Activated naive CD4-positive, alpha-beta T cell (primary cell): ENCODE measurements around the gene PROKR1.
"Not testable (repeated sequence)": the region's sequence is repeated elsewhere in the genome, so short reads cannot be mapped to it uniquely, and the experiment has no call there.

Experiments used
- DNase-seq, 4 experiments: peaks; one replicate each; lab custom pipeline; 2025; lab: John Stamatoyannopoulos, UW

PROKR1 gene

DNA sequence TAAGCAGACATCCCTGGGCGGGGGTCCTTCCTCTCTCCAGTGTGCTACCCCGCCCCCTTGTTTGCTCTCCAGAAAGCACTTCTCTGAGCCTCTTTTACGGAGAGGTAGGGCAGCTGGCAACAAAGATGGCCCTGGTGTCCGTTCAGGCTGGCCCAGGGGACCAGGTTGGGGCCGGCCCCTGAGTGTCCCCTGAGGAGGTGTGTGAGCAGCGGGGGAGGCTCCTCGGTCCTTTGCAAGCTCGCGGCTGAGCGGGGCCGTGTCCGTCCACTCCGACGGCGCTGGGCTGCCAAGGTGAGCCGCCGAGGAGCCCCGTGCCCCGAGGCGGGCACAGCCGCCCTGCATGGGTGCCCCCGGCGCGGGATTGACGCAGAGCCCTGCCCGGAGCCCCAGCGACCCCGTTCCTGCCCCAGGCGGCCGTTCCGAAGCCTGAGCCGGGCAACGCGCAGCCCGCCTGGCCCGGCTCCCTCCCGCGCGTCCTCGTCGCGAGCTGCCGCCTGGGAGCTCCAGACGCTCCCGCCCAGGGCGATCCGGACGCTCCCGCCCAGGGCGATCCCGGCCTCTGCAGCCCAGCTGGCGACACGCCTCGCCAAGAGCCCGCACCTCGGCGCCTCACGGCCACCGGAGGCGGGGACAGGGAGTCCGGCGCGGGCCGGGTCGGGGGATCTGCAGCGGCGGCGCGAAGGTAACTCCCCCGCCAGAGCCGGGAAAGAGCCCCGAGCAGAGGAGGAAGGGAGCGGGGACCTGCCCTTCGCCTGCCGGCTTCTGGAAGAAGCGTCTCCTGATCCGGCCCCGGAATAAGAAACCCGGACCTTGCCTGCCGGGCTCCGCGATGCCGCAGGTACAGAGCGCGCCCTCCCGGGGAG, at the start of gene PROKR1:
Gene PROKR1 (plus strand): TSS at position 569 of the 863 bp plus-strand sequence. CDS start 2,243 bp downstream, outside the sequence.
- DNase-seq: no peak

DNA sequence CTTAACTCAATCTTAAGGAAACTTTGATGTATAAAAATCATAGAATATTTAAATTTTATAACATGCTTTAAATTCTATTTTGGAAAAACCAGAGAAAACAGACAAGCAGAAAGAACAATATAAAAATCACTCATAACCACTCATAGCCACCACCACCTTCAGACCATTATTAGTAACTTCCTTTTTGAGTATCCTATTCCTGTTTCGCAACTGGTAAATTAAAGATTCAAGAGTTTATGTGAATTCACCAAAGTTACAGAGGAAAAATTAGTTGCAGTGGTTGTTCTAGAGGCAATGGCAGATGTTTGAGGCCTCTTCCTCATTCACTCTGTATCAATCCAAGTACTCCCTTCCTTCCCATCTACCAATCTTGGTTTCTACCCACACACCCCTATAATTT, 49.3 kb upstream of the PROKR1 start:
- DNase-seq: no peak

DNA sequence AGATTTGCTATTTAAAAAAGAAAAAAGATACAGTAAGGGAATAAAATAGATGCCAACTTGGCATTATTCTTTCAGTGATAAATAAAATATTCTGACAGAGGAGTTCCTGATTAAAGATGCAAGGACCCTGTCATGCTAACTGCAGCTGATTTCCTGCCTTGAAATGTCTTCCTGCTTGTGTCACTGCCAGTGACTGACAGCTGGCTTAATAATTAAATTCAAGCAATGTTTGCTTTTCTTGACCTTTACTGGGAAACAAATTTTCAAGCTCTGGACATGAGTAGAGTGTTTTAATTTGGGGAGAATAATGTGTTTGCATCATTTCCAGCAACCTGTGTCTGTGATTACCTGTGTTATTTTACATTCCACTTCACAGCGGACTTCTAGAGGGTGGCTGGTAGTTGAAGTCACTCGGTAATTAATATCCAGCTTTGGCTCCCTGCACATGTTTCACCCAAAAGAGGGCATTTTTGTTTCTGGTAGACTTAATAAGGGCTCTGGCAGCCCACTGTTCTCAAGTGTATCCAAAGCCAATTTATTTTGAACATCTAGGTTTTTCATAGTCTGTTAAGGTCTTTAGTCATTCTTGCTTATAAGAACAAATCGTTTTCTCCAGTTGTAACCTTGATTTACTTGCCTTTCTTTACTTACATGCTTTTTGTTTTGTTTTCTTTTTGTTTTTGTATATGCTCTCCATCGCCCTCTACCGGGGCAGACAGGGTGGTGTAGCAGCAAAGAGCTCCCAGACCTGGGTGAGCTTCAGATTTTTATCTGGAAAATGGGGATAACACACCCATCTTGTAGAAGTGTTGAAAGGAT, 48.5 kb upstream of the PROKR1 start:
- peak in 2 of 4 experiments; percentile 12 to 13 for DNase-seq

DNA sequence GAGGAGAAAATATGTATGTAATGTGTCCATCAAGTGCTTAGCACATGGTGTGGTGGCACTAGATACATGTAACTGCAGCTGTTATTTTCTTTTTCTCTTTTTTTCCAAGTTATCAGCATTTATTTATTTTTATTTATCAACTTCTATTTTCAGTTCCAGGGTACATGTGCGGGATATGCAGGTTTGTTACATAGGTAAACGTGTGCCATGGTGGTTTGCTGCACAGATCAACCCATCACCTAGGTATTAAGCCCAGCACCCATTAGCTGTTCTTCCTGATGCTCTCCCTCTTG, 47.9 kb upstream of the PROKR1 start:
- DNase-seq: not testable (repeated sequence)

DNA sequence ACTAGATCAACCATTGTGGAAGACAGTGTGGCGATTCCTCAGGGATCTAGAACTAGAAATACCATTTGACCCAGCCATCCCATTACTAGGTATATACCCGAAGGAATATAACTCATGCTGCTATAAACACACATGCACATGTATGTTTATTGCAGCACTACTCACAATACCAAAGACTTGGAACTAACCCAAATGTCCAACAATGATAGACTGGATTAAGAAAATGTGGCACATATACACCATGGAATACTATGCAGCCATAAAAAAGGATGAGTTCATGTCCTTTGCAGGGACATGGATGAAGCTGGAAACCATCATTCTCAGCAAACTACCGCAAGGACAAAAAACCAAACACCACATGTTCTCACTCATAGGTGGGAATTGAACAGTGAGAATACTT, 42.9 kb upstream of the PROKR1 start:
- not testable (repeated sequence) for DNase-seq

DNA sequence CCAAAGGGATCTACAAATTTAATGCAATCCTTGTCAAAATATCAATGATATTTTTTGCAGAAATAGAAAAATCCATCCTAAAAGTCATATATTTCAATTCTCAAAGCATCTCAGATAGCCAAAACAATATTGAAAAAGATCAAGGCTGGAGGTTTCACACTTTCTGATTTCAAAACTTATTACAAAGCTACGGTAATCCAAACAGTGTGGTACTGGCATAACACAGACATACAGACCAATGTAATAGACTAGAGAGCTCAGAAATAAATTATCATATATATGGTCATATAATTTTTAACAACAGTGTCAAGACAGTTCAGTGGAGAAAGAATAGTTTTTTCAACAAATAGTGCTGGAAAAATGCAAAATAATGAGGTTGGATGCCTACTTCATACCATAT, 40.3 kb upstream of the PROKR1 start:
- no peak for DNase-seq

DNA sequence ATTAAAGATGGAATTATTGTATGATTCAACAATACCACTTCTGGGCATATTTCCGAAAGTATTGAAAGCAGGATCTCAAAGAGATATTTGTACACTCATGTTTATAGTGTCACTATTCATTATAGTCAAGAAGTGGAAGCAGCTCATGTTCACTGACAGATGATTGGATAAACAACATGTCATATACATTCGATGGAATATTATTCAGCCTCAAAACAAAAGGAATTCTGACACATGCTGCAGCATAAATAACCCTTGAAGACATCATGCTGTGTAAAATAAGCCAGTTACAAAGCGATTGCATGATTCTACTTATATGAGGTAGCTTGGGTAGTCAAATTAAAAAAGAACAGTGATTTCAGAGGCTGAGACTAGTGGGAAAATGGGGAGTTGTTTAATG, 39.3 kb upstream of the PROKR1 start:
- DNase-seq: no peak

DNA sequence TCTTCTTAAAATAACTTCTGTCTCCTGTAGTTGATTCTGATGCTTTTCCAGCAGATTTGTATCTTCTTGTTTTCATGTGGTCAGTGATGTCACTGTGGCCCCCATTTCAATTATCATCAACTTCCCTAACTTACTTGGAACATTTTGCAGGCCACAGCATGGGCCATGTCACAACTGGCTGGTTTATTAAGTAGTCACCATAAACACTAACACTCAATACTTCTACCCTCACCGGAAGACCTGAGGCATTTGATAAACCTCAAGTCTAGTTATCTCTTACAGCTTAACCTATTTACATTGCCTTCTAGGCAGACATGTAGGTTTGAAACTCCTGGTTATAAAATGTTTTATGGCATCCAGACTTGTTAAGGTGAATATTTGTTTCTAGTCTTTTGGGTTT, 37.4 kb upstream of the PROKR1 start:
- DNase-seq: no peak

DNA sequence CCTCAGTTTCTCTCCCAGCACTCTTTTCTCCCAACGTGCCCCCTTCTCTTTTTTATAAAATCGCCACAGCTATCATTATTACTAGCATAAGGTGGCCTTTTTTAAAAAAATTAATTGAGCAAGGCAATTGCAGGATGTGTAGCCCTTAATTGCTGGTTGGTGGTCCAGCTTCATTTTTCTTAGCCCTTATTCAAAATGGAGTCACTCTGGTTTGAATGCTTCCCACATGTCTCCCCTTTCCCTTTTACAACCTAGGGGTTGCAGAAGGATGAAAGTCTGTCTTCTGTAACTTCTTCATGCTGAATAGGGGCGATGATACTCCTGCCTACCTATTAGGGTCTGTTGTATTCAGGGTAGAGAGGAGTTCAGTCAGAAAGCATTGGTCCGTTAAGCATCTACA, 36.6 kb upstream of the PROKR1 start:
- no peak for DNase-seq

DNA sequence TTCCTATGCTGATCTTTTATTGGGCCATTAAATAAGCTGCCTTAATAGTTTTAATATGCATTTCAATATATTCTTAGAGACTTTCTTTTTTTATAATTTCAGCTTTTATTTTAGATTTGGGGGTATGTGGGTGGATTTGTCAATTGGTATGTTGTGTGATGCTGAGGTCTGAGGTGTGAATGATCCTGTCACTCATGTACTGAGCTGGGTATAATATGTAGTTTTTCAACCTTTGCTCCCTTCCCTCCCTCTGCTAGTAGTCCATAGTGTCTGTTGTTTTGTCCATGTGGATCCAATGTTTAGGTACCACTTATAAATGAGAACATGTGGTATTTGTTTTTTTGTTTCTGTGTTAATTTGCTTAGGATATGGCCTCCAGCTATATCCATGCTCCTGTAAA, 35.5 kb upstream of the PROKR1 start:
- no peak for DNase-seq

DNA sequence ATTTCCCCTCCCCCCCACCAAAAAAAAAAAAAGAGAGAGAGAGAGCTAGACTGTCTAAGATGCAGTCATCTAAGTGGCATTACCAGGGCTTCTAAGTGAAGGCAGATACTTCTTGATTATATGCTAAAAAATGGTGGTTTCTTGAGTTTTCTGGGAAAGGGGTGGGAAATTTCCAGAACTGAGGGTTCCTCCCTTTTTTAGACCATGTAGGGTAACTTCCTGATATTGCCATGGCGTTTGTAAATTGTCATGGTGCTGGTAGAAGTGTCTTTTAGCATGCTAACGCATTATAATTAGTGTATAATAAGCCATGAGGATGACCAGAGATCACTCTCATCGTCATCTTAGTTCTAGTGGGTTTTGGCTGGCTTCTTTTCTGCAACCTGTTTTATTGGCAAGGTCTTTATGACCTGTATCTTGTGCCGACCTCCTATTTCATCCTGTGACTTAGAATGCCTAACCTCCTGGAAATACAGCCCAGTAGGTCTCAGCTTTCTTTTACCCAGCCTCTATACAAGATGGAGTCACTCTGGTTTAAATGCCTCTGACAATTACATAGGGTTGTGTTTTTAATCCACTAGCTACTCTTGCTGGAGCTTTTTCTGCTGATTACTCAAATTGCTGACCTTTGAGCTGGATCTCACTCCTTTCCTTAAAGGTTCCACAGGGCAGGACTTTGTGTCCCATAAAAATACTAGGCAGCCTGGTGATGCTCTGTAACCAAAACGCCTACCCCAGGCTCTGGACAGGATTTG, 30.4 kb upstream of the PROKR1 start:
- DNase-seq: no peak

DNA sequence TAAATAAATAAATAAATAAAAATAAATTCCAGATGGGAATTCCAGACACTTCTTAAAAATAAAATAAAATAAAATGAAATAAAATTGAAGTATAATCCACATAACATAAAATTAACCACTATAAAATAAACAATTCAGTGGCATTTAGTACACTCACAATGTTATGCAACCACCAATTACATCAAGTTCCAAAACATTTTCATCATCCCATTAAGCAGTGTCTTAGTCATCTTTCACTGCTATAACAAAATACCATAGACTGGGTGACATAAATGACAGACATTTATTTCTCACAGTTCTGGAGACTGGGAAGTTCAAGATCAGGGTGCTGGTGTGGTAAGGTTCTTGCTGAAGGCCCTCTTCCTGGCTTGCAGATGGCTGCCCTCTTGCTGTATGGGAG, 22.6 kb upstream of the PROKR1 start:
- DNase-seq: no peak

DNA sequence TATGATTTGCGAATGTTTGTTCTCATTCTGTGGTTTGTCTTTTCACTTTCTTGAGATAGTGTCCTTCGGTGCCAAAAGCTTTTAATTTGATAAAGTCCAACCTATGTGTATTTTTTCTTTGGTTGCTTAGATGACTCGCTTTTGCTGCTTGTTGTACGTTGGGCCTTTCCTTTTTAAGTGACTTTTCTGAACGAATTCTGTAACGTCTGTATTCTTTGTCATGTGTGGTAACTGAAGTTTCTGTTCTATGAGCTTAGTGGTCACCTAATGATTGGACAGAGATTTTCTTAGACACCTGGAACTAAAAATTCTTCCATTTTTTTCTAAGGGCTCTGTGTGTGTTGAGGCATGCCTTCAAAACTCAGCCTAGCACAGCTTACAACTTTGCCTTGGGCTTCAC, 19.6 kb upstream of the PROKR1 start:
- no peak for DNase-seq

DNA sequence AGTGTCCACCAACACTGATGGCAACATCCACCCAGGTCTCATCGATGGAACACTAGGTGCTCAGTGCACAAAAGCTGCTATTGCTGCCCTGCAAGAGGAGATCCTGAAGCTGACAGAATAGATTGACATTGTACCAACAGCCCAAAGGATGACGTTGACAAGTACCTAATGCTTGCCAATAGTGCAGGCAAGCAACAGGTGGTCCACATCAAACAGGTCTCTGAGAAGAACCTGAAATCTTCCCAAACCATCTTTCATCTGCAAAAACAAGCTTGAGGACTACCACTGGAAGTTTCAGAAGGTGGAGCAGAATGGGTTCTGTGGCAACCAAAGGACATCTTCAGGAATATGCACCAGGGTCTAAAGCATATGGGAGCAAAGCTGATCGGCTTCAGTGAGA, 15.8 kb upstream of the PROKR1 start:
- DNase-seq: no peak

DNA sequence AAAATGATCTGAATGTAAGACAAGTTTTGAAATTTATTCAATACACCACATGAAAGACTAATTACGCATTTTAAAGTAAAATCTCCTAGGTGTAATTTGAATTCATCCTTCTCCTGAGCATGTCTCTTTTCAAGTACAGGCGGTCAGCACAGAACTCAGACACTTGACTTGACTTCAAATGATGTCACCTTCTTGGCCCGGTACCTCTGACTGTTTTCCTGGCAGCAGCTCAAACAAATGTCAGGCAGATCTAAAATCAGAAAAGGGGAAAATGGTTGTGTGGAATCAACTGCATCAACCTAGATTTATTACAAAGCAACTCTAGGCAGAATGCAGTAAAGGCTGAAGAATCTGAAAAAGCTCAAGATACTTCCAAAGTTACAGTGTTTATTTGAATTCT, 11.4 kb upstream of the PROKR1 start:
- DNase-seq: no peak

DNA sequence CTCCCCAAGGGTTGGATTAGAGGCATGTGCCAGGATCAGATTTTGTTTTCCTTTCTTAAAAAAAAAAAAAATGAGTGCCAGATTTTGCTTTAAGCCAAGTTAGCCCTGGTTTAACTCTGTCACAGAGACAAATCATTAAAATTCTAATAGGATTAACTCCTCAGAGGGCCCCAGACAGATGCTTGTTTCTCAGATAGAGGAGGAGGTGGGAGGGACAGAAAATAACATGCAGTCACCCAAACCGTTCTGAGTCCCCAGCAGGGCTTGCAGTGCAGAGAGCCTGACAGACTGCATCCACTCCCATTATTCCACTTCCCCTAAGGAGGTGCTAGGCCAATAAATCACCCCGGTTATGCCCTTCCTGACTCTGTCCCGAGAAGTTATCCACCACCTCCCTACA, 6.3 kb upstream of the PROKR1 start:
- no peak for DNase-seq

DNA sequence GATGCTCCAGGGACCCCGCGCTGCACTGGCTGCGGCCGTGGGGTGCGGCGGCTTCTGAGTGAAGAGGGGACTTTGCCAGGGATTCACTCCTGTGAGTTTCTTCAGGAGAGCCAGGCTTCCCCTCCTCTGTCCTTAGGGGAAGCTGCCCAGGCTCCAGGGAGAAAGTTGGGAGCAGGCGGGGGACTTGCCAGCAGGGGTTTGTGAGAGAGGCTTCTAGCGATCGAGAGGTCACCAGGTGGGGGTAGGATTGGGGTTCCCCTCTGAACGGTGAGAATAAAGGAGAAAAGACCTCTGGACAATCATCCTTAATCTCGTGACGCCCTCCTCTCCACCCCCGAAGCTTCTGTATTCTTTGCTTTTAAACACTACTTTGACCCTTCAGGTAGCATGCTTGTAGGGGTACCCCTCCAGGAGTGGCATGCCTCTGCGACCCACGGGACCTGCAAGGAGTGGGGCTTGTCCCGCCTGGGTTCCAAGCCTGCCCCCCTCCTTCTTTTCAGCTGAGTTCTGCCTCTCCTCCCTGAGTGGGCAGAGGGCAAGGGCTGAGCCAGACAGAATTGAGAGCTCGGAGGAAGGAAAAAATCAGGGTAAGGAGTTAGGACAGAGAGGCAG, 601 bp downstream of the PROKR1 start:
- no peak for DNase-seq

DNA sequence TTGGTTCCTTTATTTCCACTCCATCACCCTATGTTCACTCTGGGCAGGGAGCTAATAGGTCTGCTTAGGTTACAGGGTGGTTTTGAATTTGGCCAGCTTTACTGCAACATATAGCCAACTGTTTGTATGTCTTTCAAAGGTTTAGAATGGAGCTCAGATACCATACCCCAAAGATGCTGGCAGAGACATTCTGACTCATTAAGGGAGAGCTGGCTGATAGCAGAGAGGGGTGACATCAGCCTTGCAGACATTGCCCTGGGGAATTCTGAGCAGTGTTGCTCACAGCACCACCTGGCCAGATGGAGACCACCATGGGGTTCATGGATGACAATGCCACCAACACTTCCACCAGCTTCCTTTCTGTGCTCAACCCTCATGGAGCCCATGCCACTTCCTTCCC, 2.1 kb downstream of the PROKR1 start:
- no peak for DNase-seq

DNA sequence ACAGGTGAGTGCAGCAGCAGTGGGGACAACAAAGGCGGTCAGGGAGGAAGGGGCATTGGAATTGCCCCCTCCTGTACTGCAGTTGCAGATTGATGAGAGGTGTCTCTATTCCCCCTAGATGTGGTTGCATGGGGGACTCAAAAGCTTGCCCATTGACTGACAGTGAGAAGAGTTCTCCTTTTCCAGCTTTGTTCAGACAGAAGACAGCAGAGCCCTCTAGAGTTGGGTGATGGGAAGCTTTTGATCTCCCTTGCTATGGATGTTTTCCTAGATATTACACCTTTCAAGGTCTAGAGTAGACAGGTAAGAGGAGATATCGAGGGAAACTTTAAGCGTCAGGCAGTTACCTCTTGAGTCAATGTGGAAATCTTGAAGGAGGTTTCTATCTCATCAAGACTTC, 2.9 kb downstream of the PROKR1 start:
- DNase-seq: no peak

DNA sequence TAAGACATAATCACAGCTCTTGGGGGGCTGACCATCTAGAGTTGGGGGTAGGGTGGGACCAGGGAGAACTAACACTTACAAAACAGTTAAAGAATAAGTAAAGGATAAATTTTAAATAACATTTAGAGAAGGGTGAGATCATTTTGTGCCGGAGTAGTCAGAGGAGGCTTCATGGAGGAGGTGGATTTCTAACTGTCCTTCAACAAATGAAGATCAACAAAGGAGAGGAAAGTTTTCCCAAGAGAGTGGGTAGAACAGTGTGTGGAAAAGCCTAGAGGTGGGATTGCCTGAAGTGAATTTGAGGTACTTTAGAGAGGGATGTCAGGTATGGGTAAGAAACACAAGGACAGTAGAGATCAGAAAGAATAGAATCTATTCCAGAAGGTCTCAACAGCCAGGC, 7.3 kb downstream of the PROKR1 start:
- no peak for DNase-seq

DNA sequence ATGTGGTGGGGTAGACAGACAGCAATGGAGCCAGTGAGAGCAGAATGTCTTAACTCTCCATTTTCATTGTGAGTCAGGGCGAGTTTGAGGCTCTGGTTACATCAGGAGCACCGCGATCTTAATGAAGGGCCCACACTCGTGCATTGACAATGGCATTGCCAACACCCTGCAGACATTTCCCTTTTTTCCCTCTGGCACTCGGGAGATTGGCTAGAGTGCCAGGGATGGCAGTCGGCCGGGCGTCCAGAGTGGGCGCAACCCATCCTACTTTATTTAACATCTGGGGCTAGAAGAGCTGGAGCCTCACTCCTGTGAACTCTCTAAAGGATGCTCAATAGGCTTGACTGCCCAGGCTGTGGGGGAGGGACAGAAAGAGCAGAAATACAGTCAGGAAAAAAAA, 9.7 kb downstream of the PROKR1 start:
- no peak for DNase-seq

DNA sequence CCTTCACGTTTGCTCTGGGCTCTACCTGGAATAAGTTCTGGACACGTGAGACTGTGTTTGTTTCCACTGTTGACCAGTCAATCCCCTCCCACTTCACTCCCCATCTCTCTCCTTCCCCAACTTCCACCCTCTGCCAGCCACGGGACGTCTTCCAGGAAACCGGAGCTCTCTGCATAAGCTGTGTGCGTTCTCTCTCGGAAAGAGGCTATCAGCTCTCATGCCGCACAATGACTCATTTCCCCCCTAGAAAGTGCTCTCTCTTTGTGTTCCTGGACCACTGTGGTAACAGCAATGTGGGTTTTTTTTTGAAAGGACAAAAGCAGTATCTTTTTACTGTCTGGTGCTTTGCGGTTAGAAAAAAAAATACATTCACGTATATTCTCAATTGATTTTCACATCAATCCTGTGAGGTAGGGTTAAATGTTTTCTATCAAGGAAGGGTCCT, 10.2 kb downstream of the PROKR1 start:
- DNase-seq: no peak
